SK-N-SH (cell line): ENCODE measurements around the gene ZNF750.

Experiments used
- CTCF ChIP-seq: fragments of 200-600 bp; sonication (generic); IDR thresholded peaks from 2 replicates; pipeline ENCODE4 v1.6.1; 2017; ENCODE audit warnings: antibody characterized with exemption, mild to moderate bottlenecking, moderate library complexity
- EP300 ChIP-seq, 2 experiments: IDR thresholded peaks; 2 replicates each; pipeline versions ENCODE4 v1.4.0 to v1.6.1; 2012; ENCODE audit warnings: borderline replicate concordance in 1 of 2, low read depth in 1 of 2, low read length in 1 of 2
- GABPA ChIP-seq: IDR thresholded peaks from 2 replicates; pipeline ENCODE4 v1.4.0; 2012; ENCODE audit warnings: low read depth, mild to moderate bottlenecking
- GATA2 ChIP-seq: sonication (generic); formaldehyde crosslinking; IDR thresholded peaks from 2 replicates; pipeline ENCODE4 v1.5.0; 2020; ENCODE audit warnings: mild to moderate bottlenecking, missing genetic modification reagents
- MAX ChIP-seq: IDR thresholded peaks from 2 replicates; pipeline ENCODE4 v1.4.0; 2012; ENCODE audit warnings: low read depth
- POLR2AphosphoS5 ChIP-seq: IDR thresholded peaks from 2 replicates; pipeline ENCODE4 v1.6.1; 2012; ENCODE audit warnings: low read depth, low read length
- RAD21 ChIP-seq: IDR thresholded peaks from 2 replicates; pipeline ENCODE4 v1.6.1; 2012; ENCODE audit warnings: mild to moderate bottlenecking, low read length
- REST ChIP-seq: IDR thresholded peaks from 2 replicates; pipeline ENCODE4 v1.6.1; 2012; ENCODE audit warnings: mild to moderate bottlenecking, low read depth, low read length, moderate library complexity
- USF2 ChIP-seq: fragments of 150-350 bp; IDR thresholded peaks from 2 replicates; pipeline ENCODE4 v1.6.1; 2017; ENCODE audit warnings: antibody characterized with exemption, low read length, low read depth, borderline replicate concordance
- YY1 ChIP-seq: IDR thresholded peaks from 2 replicates; pipeline ENCODE4 v1.4.0; 2012; ENCODE audit warnings: low read depth, mild to moderate bottlenecking

- TF ChIP-seq CTCF, result no peak
- no peak for TF ChIP-seq GATA2 (CRISPR knock-in tag)
- no peak for TF ChIP-seq RAD21
- TF ChIP-seq POLR2AphosphoS5, result no peak
- TF ChIP-seq MAX, result no peak
- no peak for TF ChIP-seq REST
- no peak for TF ChIP-seq EP300 (IDR thresholded peaks at IDR 0.05; ENCODE audit: borderline replicate concordance in 1 of 2, low read depth in 1 of 2, low read length in 1 of 2)
- no peak for TF ChIP-seq YY1
- TF ChIP-seq USF2, result no peak
- no peak for TF ChIP-seq GABPA
Observed at GRCh38 chr17:82859431-82860403, 19.9 kb upstream of the ZNF750 start.
